Measurements from ENCODE around the gene VAV2.

VAV2 gene

GRCh38 chr9:133948131-133948530, 44.0 kb downstream of the VAV2 start:
- H3K4me1 ChIP-seq (ENCODE audit: control insufficient read depth in 2 of 2, insufficient read depth in 1 of 2, low read depth in 1 of 2, low read length in 2 of 2), result peaks cover 24 to 33% of the 10 kb centered on the region in 2 donors
- no peak overlapping the region for H3K14ac ChIP-seq (ENCODE audit: low read length)
- H3K4me3 ChIP-seq (ENCODE audit: low read length in 2 of 2), result no peak overlapping the region
- no peak for DNase-seq (ENCODE audit: low spot score)
- H3K18ac ChIP-seq (ENCODE audit: low read length), result peak overlapping the region; percentile 62
- H3K9ac ChIP-seq (ENCODE audit: low read depth, low read length, poor library complexity), result peak overlapping the region; percentile 68
- H4K91ac ChIP-seq (ENCODE audit: low read depth, low read length, poor library complexity), result no peak overlapping the region
- H2BK5ac ChIP-seq (ENCODE audit: low read length), result no peak overlapping the region
- peaks cover 16% of the 10 kb centered on the region for H3K79me1 ChIP-seq (ENCODE audit: low read depth, low read length)
- H3K36me3 ChIP-seq (replicated peaks in 1 of 2; ENCODE audit: control insufficient read depth in 2 of 2, insufficient read depth in 2 of 2, low read length in 2 of 2), result peaks cover 3 to 34% of the 10 kb centered on the region in 2 donors
- no peak overlapping the region for H2AFZ ChIP-seq (ENCODE audit: low read length)
- H2BK120ac ChIP-seq (ENCODE audit: low read depth, low read length), result no peak overlapping the region
- no peaks in the 10 kb centered on the region for H3K27me3 ChIP-seq (ENCODE audit: control insufficient read depth in 3 of 3, insufficient read depth in 3 of 3, low read depth in 1 of 3, low read length in 3 of 3)
- H3K4ac ChIP-seq (ENCODE audit: low read length), result no peak overlapping the region
- no peak overlapping the region for H2AK5ac ChIP-seq (ENCODE audit: low read depth, low read length)
- H2BK12ac ChIP-seq (ENCODE audit: low read length), result no peak overlapping the region
- peak overlapping the region; percentile 25 for H3K23ac ChIP-seq (ENCODE audit: low read depth, low read length, poor library complexity)
- H4K8ac ChIP-seq (ENCODE audit: low read depth, low read length), result no peak overlapping the region
- no peak overlapping the region for H3K4me2 ChIP-seq (ENCODE audit: insufficient read depth, low read length, poor library complexity, severe bottlenecking)
- no peak overlapping the region for H3K27ac ChIP-seq (replicated peaks; ENCODE audit: low read length)
- no peak overlapping the region for H2BK15ac ChIP-seq (ENCODE audit: low read length)
- H3K9me3 ChIP-seq (replicated peaks in 1 of 2; ENCODE audit: control insufficient read depth in 2 of 2, insufficient read depth in 1 of 2, low read depth in 1 of 2, low read length in 2 of 2), result no peaks in the 10 kb centered on the region
- no CpG with 5 or more reads among the region's 16 CpGs for WGBS, 2 donors (ENCODE audit: extremely low coverage in 2 of 2, insufficient read length in 2 of 2, insufficient replicate concordance in 1 of 2)

DNA sequence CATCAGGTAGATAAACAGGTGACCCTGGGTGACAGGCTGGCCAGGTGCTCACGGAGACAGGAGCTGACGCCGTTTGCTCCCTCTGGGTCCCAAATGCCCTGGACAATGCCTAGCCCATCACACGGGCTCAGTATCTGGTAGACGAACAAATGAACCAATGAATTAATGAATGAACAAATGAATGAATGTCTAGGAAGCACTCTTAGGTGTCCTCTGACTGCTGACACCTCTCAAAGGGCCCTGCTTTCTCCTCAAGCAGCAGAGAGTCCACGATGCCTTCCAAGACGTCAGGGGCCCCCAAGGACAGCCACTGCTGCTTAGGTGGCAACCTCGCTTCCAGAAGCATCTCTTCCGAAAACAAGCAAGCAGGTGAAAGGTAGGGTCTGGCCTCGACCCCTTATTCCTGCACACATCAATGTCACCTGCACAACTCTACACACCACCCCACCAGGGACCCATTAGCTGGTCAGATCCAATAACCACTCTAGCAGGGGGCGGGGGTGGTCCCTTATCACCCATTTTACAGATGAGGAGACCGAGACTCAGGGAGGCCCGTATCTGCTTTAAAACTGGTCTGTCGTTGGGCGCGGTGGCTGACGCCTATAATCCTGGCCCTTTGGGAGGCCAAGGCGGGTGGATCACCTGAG, 45.2 kb downstream of the VAV2 start:
- Histone ChIP-seq H3K4me1 (ENCODE audit: control insufficient read depth in 2 of 2, insufficient read depth in 1 of 2, low read depth in 1 of 2, low read length in 2 of 2) (peaks cover 24 to 44% of the 10 kb centered on the region in 2 donors), H3K4me2 (ENCODE audit: insufficient read depth, low read length, poor library complexity, severe bottlenecking) (no peak overlapping the region), H3K14ac (ENCODE audit: low read length) (no peak overlapping the region), H3K79me1 (ENCODE audit: low read depth, low read length) (peaks cover 20% of the 10 kb centered on the region), H3K27ac (replicated peaks; ENCODE audit: low read length) (no peak overlapping the region), H3K4me3 (ENCODE audit: low read length in 2 of 2) (no peak overlapping the region), H4K8ac (ENCODE audit: low read depth, low read length) (no peak overlapping the region), H3K4ac (ENCODE audit: low read length) (no peak overlapping the region), H2BK15ac (ENCODE audit: low read length) (no peak overlapping the region), H2BK12ac (ENCODE audit: low read length) (no peak overlapping the region), H3K36me3 (replicated peaks in 1 of 2; ENCODE audit: control insufficient read depth in 2 of 2, insufficient read depth in 2 of 2, low read length in 2 of 2) (peaks cover 3 to 38% of the 10 kb centered on the region in 2 donors), H3K23ac (ENCODE audit: low read depth, low read length, poor library complexity) (no peak overlapping the region), H3K9ac (ENCODE audit: low read depth, low read length, poor library complexity) (no peak overlapping the region), H3K27me3 (ENCODE audit: control insufficient read depth in 3 of 3, insufficient read depth in 3 of 3, low read depth in 1 of 3, low read length in 3 of 3) (no peaks in the 10 kb centered on the region), H2AK5ac (ENCODE audit: low read depth, low read length) (no peak overlapping the region), H3K18ac (ENCODE audit: low read length) (no peak overlapping the region), H4K91ac (ENCODE audit: low read depth, low read length, poor library complexity) (no peak overlapping the region), H2AFZ (ENCODE audit: low read length) (no peak overlapping the region), H3K9me3 (replicated peaks in 1 of 2; ENCODE audit: control insufficient read depth in 2 of 2, insufficient read depth in 1 of 2, low read depth in 1 of 2, low read length in 2 of 2) (no peaks in the 10 kb centered on the region), H2BK120ac (ENCODE audit: low read depth, low read length) (no peak overlapping the region), H2BK5ac (ENCODE audit: low read length) (no peak overlapping the region)
- DNase-seq (ENCODE audit: low spot score), result no peak
- no CpG with 5 or more reads among the region's 18 CpGs for WGBS, 2 donors (ENCODE audit: extremely low coverage in 2 of 2, insufficient read length in 2 of 2, insufficient replicate concordance in 1 of 2)

GRCh38 chr9:133945977-133946753, 46.0 kb downstream of the VAV2 start:
- no peak overlapping the region for H3K23ac ChIP-seq (ENCODE audit: low read depth, low read length, poor library complexity)
- H3K9me3 ChIP-seq (replicated peaks in 1 of 2; ENCODE audit: control insufficient read depth in 2 of 2, insufficient read depth in 1 of 2, low read depth in 1 of 2, low read length in 2 of 2), result no peaks in the 10 kb centered on the region
- H3K36me3 ChIP-seq (replicated peaks in 1 of 2; ENCODE audit: control insufficient read depth in 2 of 2, insufficient read depth in 2 of 2, low read length in 2 of 2), result peaks cover 3 to 35% of the 10 kb centered on the region in 2 donors
- no peak overlapping the region for H2BK120ac ChIP-seq (ENCODE audit: low read depth, low read length)
- WGBS, 2 donors (ENCODE audit: extremely low coverage in 2 of 2, insufficient read length in 2 of 2, insufficient replicate concordance in 1 of 2), result no CpG with 5 or more reads among the region's 14 CpGs
- H2AK5ac ChIP-seq (ENCODE audit: low read depth, low read length), result peak overlapping the region; percentile 87
- H3K9ac ChIP-seq (ENCODE audit: low read depth, low read length, poor library complexity), result no peak overlapping the region
- no peak overlapping the region for H4K8ac ChIP-seq (ENCODE audit: low read depth, low read length)
- no peak overlapping the region for H3K27ac ChIP-seq (replicated peaks; ENCODE audit: low read length)
- no peak overlapping the region for H2BK15ac ChIP-seq (ENCODE audit: low read length)
- H3K79me1 ChIP-seq (ENCODE audit: low read depth, low read length), result peaks cover 16% of the 10 kb centered on the region
- H3K4me1 ChIP-seq (ENCODE audit: control insufficient read depth in 2 of 2, insufficient read depth in 1 of 2, low read depth in 1 of 2, low read length in 2 of 2), result peaks cover 24 to 45% of the 10 kb centered on the region in 2 donors
- H3K27me3 ChIP-seq (ENCODE audit: control insufficient read depth in 3 of 3, insufficient read depth in 3 of 3, low read depth in 1 of 3, low read length in 3 of 3), result no peaks in the 10 kb centered on the region
- H2BK12ac ChIP-seq (ENCODE audit: low read length), result no peak overlapping the region
- no peak overlapping the region for H3K4me3 ChIP-seq (ENCODE audit: low read length in 2 of 2)
- no peak overlapping the region for H3K14ac ChIP-seq (ENCODE audit: low read length)
- no peak overlapping the region for H3K4me2 ChIP-seq (ENCODE audit: insufficient read depth, low read length, poor library complexity, severe bottlenecking)
- H3K4ac ChIP-seq (ENCODE audit: low read length), result no peak overlapping the region
- H4K91ac ChIP-seq (ENCODE audit: low read depth, low read length, poor library complexity), result no peak overlapping the region
- DNase-seq (ENCODE audit: low spot score), result no peak
- H2AFZ ChIP-seq (ENCODE audit: low read length), result no peak overlapping the region
- peak overlapping the region; percentile 66 for H2BK5ac ChIP-seq (ENCODE audit: low read length)
- peak overlapping the region; percentile 15 for H3K18ac ChIP-seq (ENCODE audit: low read length)

GRCh38 chr9:133945314-133945975, 46.7 kb downstream of the VAV2 start:
- Histone ChIP-seq H2BK12ac (ENCODE audit: low read length) (no peak overlapping the region), H3K4me2 (ENCODE audit: insufficient read depth, low read length, poor library complexity, severe bottlenecking) (no peak overlapping the region), H2BK120ac (ENCODE audit: low read depth, low read length) (no peak overlapping the region), H3K4me3 (ENCODE audit: low read length in 2 of 2) (no peak overlapping the region), H4K91ac (ENCODE audit: low read depth, low read length, poor library complexity) (no peak overlapping the region), H3K4ac (ENCODE audit: low read length) (no peak overlapping the region), H3K9me3 (replicated peaks in 1 of 2; ENCODE audit: control insufficient read depth in 2 of 2, insufficient read depth in 1 of 2, low read depth in 1 of 2, low read length in 2 of 2) (no peaks in the 10 kb centered on the region), H3K27ac (replicated peaks; ENCODE audit: low read length) (no peak overlapping the region), H3K18ac (ENCODE audit: low read length) (peak overlapping the region; percentile 60), H3K79me1 (ENCODE audit: low read depth, low read length) (peaks cover 16% of the 10 kb centered on the region), H3K4me1 (ENCODE audit: control insufficient read depth in 2 of 2, insufficient read depth in 1 of 2, low read depth in 1 of 2, low read length in 2 of 2) (peaks cover 23 to 49% of the 10 kb centered on the region in 2 donors), H3K9ac (ENCODE audit: low read depth, low read length, poor library complexity) (no peak overlapping the region), H3K23ac (ENCODE audit: low read depth, low read length, poor library complexity) (peak overlapping the region; percentile 18), H2AFZ (ENCODE audit: low read length) (no peak overlapping the region), H2AK5ac (ENCODE audit: low read depth, low read length) (peak overlapping the region; percentile 87), H3K27me3 (ENCODE audit: control insufficient read depth in 3 of 3, insufficient read depth in 3 of 3, low read depth in 1 of 3, low read length in 3 of 3) (no peaks in the 10 kb centered on the region), H2BK5ac (ENCODE audit: low read length) (peak overlapping the region; percentile 66), H2BK15ac (ENCODE audit: low read length) (no peak overlapping the region), H3K36me3 (replicated peaks in 1 of 2; ENCODE audit: control insufficient read depth in 2 of 2, insufficient read depth in 2 of 2, low read length in 2 of 2) (peaks cover 3 to 35% of the 10 kb centered on the region in 2 donors), H3K14ac (ENCODE audit: low read length) (peak overlapping the region; percentile 83), H4K8ac (ENCODE audit: low read depth, low read length) (no peak overlapping the region)
- no peak for DNase-seq (ENCODE audit: low spot score)
- no CpG with 5 or more reads among the region's 13 CpGs for WGBS, 2 donors (ENCODE audit: extremely low coverage in 2 of 2, insufficient read length in 2 of 2, insufficient replicate concordance in 1 of 2)

Data from neuronal stem cell (in vitro differentiated cells).